Psoas muscle (tissue), 8 donors: Measurements from ENCODE around the gene SPG11. TPM values are rescaled to one million over a fixed set of nuclear protein-coding genes. Genes with fewer than 3 reads are reported as not detected.
"Not testable (repeated sequence)": the region's sequence is repeated elsewhere in the genome, so short reads cannot be mapped to it uniquely, and the experiment has no call there.

Experiments used
- ATAC-seq, 4 donors: fragments of 200-7000 bp; cut with Tn5 transposase; one replicate each; pipeline ENCODE4 v1.9.1; 2020; ENCODE audit warnings: moderate library complexity in 3 of 4, mild to moderate bottlenecking in 2 of 4
- DNase-seq, 2 donors: peaks; one replicate each; pipeline ENCODE4 v3.0.0-alpha.2; 2020
- H3K27ac ChIP-seq: fragments of 200-600 bp; one replicate; pipeline ENCODE4 v1.8.0; 2022
- H3K27me3 ChIP-seq, 3 donors: fragments of 200-600 bp in 1 of 3; one replicate each; pipeline versions ENCODE4 v1.6.1 to v1.8.0; 2013 to 2022; ENCODE audit warnings: low read length in 2 of 3, mild to moderate bottlenecking in 2 of 3, moderate library complexity in 1 of 3; ENCODE audit not compliant: insufficient read depth in 3 of 3
- H3K36me3 ChIP-seq, 2 donors: fragments of 200-600 bp in 1 of 2; one replicate each; pipeline versions ENCODE4 v1.6.1 to v1.8.0; 2013 to 2022; ENCODE audit warnings: low read depth in 1 of 2, mild to moderate bottlenecking in 1 of 2, moderate library complexity in 1 of 2; ENCODE audit not compliant: insufficient read depth in 1 of 2
- H3K4me1 ChIP-seq: fragments of 200-600 bp; one replicate; pipeline ENCODE4 v1.8.0; 2022
- H3K4me3 ChIP-seq: fragments of 200-600 bp; one replicate; pipeline ENCODE4 v1.8.0; 2022; ENCODE audit warnings: mild to moderate bottlenecking
- H3K9me3 ChIP-seq: fragments of 200-600 bp; one replicate; pipeline ENCODE4 v1.8.0; 2022
- WGBS, 3 donors: extraction: QIAGEN DNeasy Blood & Tissue Kit; methylation state at CpG; one replicate each; pipeline versions ENCODE4 v1.1.6 to v1.1.7; 2013; 5-methylcytosine and 5-hydroxymethylcytosine counted together
- intact Hi-C, 2 donors: fragments of 100-400 bp; cut with DNase I; formaldehyde crosslinking; loops; one replicate each; pipeline versions ENCODE4 v1.11.0 to v1.14.2; 2022
- polyA plus RNA-seq, 3 donors: library from polyadenylated mRNA; stranded (reverse); fragments of 200-250 nt; gene quantifications; one replicate each; pipeline ENCODE4 v1.2.3, GENCODE V29; 2013
- total RNA-seq, 4 donors: library from RNA; stranded (reverse); fragmentation: NEBNext Ultra II Directional in 2 of 4; extraction: Animal tissue kit (Norgen Biotek cat#: 25700) in 2 of 4; gene quantifications; one replicate each; pipeline versions ENCODE4 v1.2.1 to v1.2.4, GENCODE V29; 2021 to 2023
- TF ChIP-seq, protein P1 (sequence below): fragments of 200-600 bp; IDR thresholded peaks from one replicate; pipeline ENCODE4 v1.8.0; 2022; ENCODE audit warnings: antibody characterized with exemption
- donor health status: healthy with polysubstance abuse.
- donor health status: DM: no; HTN: no; CAD: no; lungs with moderate emphysema.
- donor health status: Bipolar disorder and iron deficiency.
- donor health status: healthy.
- donor health status: DM: yes; HTN: yes; CAD: no.
- donor health status: DM: no; HTN: no; CAD: no.
- donor health status: DM: no; HTN: no; CAD: no.
- donor health status: DM: yes; HTN: yes; CAD: no.

SPG11 gene
- total and polyA plus RNA-seq, 7 donors: 10.3 to 38.1 (median 26.3) TPM

DNA sequence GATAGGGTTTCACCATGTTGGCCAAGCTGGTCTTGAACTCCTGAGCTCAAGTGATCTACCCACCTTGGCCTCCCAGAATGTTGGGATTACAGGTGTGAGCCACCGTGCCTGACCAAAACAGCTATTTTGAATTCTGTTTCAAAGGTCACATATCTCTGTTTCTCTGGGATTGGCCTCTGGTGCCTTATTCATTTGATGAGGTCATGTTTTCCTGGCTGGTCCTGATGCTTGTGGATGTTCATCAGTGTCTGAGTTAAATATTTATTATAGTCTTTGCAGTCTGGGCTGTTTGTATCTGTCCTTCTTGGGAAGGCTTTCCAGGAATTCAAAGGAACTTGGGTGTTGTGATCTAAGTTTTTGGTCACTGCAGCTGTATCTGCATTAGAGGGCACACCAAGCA is 42.5 kb upstream of the SPG11 start:
- TF ChIP-seq, protein P1, sequence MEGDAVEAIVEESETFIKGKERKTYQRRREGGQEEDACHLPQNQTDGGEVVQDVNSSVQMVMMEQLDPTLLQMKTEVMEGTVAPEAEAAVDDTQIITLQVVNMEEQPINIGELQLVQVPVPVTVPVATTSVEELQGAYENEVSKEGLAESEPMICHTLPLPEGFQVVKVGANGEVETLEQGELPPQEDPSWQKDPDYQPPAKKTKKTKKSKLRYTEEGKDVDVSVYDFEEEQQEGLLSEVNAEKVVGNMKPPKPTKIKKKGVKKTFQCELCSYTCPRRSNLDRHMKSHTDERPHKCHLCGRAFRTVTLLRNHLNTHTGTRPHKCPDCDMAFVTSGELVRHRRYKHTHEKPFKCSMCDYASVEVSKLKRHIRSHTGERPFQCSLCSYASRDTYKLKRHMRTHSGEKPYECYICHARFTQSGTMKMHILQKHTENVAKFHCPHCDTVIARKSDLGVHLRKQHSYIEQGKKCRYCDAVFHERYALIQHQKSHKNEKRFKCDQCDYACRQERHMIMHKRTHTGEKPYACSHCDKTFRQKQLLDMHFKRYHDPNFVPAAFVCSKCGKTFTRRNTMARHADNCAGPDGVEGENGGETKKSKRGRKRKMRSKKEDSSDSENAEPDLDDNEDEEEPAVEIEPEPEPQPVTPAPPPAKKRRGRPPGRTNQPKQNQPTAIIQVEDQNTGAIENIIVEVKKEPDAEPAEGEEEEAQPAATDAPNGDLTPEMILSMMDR: no peak
- 46 to 68% (median 57%) methylated on average over 1 of the region's 1 CpG for WGBS, 3 donors
- no peaks in the 10 kb centered on the region for H3K27me3 ChIP-seq
- no peaks in the 10 kb centered on the region for H3K36me3 ChIP-seq
- H3K4me1 ChIP-seq: no peaks in the 10 kb centered on the region
- DNase-seq (no peak), ATAC-seq (no peak)
- intact Hi-C loops: no loop called here
- no peak overlapping the region for H3K27ac ChIP-seq
- no peaks in the 10 kb centered on the region for H3K9me3 ChIP-seq
- H3K4me3 ChIP-seq: no peak overlapping the region

DNA sequence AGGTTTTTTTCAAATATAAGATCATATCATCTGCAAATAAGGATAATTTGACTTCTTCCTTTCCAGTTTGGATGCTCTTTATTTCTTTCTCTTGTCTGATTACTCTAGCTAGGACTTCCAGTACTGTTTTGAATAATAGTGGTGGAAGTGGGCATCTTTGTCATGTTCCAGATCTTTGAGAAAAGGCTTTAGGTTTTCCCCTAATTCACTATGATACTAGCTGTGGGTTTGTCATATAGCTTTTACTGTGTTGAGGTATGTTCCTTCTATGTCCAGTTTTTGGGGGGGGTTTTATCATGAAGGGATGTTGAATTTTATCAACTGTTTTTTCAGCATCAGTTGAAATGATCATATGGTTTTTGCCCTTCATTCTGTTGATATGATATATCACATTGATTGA is 37.2 kb upstream of the SPG11 start:
- DNase-seq, H3K4me3 ChIP-seq, intact Hi-C loops, H3K27ac ChIP-seq, H3K9me3 ChIP-seq, H3K27me3 ChIP-seq, H3K36me3 ChIP-seq, ATAC-seq, H3K4me1 ChIP-seq: not testable (repeated sequence)

DNA sequence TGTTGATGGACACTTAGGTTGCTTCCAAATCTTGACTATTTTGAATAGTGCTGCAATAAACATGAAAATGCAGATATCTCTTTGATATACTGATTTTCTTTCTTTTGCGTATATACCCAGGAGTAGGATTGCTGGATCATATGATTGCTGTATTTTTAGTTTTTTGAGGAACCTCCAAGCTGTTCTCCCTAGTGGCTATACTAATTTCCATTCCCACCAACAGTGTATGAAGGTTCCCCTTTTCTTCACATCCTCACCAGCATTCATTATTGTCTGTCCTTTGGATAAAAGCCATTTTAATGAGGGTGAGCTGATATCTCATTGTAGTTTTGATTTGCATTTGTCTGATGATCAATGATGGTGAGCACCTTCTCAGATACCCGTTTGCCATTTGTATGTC is 35.2 kb upstream of the SPG11 start:
- no peaks in the 10 kb centered on the region for H3K36me3 ChIP-seq
- H3K4me1 ChIP-seq: no peaks in the 10 kb centered on the region
- DNase-seq: no peak
- H3K27ac ChIP-seq: no peak overlapping the region
- no peak for ATAC-seq
- TF ChIP-seq, protein P1: no peak
- H3K4me3 ChIP-seq: no peak overlapping the region
- intact Hi-C loops: no loop called here
- 79 to 90% (median 84%) methylated on average over 2 of the region's 2 CpGs for WGBS, 3 donors
- H3K27me3 ChIP-seq: peaks cover 0 to 4% (median 0%) of the 10 kb centered on the region in 3 donors
- no peaks in the 10 kb centered on the region for H3K9me3 ChIP-seq

DNA sequence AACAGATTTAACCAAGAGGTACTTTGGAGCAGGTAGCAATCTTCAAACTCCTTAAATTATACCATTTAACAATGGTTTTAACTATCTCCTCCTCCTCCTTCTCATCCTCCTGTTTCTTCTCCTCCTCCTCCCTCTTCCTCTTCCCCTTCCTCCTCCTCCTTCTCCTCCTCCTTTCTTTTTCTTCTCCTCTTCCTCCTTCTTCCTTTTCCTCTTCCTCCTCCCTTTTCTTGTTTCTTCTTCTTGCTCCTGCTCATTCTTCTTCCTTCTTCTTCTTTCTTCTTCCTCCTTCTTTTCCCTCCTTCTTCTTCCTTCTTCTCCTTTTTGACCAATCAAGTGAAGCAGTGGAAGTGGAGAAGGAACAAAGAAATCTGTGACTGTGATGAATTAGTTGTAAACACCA is 33.6 kb upstream of the SPG11 start:
- Histone ChIP-seq H3K36me3 (no peaks in the 10 kb centered on the region), H3K27ac (no peak overlapping the region), H3K4me1 (no peaks in the 10 kb centered on the region), H3K4me3 (no peak overlapping the region), H3K9me3 (no peaks in the 10 kb centered on the region), H3K27me3 (peaks cover 0 to 4% (median 0%) of the 10 kb centered on the region in 3 donors)
- TF ChIP-seq, protein P1: no peak
- ATAC-seq (no peak), DNase-seq (no peak)
- intact Hi-C loops: no loop called here

DNA sequence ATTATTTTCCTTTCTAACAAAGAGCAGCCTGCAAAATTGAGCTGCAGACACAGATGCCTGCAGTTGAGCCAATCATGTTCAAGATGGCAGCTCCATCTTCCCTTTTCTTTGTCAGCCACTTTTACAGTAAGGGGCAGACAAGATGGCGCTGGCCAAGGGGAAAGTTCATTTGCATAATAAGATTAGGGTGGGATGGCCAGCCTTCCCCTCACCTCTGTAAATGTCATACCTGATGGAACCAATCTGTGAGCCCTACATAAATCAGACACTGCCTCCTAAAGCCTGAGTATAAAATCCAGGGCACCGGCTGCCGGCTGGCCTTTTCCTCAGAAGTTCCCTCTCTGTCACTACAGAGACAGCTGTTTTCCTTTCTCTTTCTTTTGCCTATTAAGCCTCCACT is 31.8 kb upstream of the SPG11 start:
- DNase-seq (no peak), ATAC-seq (no peak)
- TF ChIP-seq, protein P1: no peak
- Histone ChIP-seq H3K4me1 (no peaks in the 10 kb centered on the region), H3K36me3 (no peaks in the 10 kb centered on the region), H3K27ac (no peak overlapping the region), H3K27me3 (peaks cover 0 to 4% (median 0%) of the 10 kb centered on the region in 3 donors), H3K9me3 (no peaks in the 10 kb centered on the region), H3K4me3 (no peak overlapping the region)
- intact Hi-C loops: no loop called here
- 38 to 41% (median 38%) methylated on average over 3 of the region's 3 CpGs for WGBS, 3 donors
